Fibroblast of gingiva (primary cell): ENCODE measurements around the gene DNAH3.
A peak's percentile ranks its signal among the peaks of the same experiment; 100 is the strongest.
"Not testable (repeated sequence)": the region's sequence is repeated elsewhere in the genome, so short reads cannot be mapped to it uniquely, and the experiment has no call there.

Source experiments
- DNase-seq: peaks from one replicate; pipeline ENCODE4 v3.0.0-alpha.2; 2011; ENCODE audit warnings: low read depth

Gene DNAH3

DNA sequence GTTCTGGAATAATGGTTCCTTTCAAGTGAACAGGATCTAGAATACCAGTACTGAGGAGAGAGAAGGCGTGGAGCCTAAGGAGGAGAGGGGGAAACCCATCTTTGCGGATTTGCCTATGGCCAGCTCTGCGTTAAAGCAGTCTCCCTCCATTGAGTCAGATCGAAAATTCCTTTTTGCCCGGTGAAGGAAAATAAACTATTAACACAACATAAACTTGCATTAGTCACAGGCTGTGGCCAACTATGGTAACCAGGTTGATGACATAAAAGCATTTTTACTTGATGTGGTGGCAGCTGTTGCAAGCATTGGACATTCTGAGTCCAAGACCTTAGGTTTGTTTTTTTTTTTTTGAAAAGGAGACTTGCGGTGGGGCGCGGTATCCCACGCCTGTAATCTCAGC, 16.7 kb upstream of the DNAH3 start:
- peak; percentile 71 for DNase-seq

DNA sequence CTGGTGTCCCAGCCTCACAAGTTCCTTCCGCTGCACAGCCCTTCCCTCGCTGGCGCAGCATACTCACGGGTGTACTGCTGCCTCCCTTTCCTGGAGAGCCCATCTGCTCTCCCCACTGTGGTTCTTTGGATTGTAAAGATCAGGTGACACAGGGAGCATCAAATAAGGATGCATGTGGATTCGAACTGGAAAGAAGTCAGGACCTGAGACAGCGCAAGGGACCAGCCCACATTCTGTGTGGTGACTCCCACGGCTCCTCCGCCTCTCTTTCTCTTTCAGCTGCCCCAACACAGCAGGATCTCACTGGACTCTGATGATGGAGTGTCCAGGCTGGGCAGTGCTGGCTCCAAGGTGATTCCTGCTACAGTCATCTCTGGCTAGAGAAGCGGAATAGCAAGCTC, 15.9 kb upstream of the DNAH3 start:
- no peak for DNase-seq

DNA sequence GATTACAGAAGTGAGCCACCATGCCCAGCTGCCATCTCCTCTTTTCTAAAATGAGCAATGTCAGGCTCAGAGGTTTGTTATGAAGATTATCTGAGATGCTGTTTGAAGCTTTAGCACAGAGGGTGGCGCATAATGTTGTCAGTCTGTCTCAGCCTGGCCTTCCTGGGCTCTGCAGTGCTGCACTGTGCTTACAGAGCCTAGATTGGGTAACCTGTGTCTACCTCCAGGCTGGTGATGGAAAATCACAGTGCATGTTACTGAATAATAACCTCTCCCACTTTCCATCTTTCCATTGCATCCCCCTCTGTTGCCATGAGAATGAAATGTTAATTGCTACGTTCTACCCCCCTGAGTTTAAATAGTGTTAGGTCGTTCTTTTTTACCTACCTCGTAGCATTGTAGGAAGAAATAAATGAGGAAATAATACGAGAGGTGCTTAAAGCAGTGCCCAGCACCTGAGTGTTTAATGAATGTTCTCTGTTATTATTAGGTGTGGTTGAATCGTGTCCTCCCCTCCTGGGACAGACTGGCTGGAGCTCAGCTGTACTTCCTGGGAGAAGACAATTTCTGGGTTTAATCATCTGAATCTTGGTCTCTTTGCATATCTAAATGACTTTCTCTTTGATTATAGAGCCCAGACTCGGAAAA, 14.0 kb upstream of the DNAH3 start:
- DNase-seq, result no peak

DNA sequence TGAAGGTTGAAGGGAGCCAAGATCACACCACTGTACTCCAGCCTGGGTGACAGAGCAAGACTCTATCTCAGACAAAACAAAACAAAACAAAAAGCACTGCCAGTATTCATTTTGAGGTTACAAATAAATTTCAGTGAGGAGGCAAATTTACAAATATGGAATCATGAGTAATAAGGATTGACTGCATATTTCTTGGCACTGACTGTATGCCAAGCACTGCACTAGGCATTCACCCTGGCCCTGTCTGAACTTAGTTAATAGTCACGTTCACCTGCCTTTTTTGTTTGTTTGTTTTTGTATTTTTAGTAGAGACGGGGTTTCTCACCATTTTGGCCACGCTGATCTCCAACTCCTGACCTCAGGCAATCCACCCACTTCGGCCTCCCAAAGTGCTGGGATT, 12.9 kb upstream of the DNAH3 start:
- DNase-seq, result no peak

DNA sequence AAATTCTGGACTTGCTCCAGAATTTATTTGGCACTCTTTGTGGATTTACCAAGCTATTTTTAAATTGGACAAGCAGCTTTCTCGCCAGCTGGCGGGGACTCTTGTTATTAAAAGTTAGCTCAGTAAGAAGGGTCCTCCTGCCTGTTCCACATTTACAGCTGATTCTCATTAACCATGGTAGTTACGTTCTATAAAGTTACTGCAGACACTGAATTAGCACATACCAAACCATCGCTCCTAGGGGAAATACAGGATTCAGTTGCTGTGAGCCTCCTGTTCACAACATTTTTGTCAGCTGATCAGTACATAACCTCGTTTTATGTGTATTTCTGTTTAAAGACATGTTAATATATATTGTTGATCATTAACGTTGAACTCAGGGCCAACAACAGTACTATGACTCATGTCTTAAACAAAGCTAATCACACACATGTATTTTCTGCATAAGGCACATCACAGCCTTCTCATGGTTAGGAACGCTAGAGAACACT, 12.1 kb upstream of the DNAH3 start:
- peak; percentile 77 for DNase-seq

DNA sequence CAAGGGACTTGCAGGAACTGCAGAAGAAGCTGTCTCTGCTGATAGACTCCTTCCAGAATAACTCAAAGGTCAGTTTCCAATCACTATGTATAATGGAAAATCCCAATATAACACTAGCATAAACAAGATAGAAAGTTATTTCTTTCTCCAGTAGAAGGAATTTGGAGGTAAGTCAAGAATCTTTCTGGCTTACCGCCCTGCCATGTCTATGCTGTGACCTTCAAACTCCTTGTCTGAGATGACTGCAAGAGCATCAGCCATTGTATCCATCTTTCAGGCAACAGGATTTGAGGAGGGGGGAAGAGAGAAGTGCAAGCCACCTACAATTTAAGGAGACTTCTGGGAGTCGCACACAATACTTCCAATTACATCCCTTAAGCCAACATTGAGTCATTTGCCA, 10.6 kb upstream of the DNAH3 start:
- peak; percentile 35 for DNase-seq

DNA sequence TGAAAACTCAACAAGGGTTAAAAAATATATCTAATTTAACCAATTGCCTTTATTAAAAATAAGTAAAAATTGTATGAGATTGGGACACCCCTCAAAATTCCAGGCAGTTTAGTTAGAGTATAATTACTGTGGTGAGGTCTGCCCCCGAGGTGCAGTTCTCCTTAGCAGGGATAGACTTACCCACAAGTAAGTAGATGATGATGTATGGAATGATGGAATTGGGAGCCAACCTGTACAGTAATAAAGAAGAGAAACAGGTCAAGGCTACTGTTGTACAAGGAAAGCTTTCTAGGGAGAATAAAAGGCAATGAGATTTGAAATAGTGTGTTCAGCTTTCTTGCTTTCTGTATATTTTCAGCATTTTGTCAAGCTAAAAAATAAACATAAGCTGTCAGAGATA, 9.6 kb upstream of the DNAH3 start:
- no peak for DNase-seq

DNA sequence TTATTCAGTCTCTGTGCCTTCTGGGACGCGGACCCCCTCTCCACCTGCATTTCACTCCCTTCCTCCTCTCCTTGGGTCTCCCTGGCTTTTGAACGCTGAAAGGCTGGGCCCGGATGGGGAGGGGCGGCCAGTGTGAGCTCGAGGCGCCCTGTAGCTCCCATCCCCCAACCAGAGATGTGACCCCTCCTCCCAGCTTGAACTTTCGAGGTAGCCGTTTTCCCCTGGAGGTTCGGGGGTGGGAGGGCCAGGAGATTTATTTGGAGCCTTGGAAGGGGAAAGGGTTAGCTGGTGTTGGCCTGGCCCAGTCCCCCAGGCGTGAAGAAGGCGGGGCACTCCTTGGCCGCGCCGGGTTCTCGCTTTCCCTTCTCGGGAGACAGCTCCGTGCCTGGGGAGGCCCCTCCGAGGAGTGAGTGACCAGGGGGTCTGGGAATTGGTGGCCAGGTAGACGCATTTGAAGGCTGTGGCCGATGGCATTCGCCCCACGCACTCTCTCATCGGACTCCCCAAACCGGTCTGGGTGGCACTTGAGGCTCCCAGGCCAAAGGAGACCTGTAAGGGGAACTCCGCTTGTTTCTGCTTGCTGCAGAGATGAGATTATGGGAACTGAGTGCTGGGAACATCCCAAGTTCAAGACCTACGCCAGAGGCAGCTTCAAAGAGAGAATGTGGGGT, 8.8 kb upstream of the DNAH3 start:
- DNase-seq, result no peak

DNA sequence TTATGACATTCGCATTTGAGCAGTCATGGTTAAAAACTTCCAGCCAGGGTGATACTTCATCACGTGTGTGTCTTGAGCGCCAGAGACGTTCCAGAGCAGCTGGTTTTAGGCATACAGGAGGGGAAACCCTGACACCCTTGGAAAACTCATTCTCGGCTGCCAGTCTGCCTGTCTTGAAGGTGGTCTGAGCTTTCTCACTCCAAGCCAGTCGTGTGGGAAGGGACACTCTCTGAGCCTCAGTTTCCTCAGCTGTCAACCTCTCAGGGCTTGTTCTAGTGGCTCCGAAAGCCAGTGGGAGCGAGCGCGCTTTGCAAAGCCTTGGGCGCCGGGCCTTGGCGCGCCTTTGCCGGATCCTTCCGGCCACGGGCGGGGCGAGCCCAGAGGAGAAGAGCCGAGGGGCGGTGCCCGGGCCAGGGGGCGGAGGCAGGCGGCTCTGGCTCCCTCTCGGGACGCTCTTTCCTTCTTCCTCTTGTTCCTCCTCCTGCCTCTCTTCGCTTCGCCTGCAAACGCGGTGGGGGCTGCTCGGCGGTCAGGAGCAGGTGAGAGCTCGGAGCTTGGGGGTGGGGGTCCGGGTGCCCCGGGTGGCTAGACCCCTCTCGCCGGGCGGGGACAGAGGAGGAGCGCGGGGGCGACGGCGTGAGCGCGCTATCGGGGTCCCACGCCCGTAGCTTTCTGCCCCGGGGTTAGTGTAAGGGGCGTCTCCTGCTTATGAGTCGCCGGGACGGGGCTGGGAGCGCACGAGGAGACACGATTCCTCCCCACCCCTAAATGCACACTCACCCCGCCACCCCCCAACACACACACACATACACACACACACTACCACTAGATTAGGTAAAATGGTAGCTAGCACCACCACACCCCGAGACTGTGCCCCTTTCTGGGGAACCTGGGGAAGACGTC, 7.8 kb upstream of the DNAH3 start, which contains the start of gene LDAF1:
LDAF1 (plus strand) TSS at position 467 of the 903 bp plus-strand sequence. CDS start 2,509 bp downstream, outside the sequence.
- peak; percentile 71 for DNase-seq

DNA sequence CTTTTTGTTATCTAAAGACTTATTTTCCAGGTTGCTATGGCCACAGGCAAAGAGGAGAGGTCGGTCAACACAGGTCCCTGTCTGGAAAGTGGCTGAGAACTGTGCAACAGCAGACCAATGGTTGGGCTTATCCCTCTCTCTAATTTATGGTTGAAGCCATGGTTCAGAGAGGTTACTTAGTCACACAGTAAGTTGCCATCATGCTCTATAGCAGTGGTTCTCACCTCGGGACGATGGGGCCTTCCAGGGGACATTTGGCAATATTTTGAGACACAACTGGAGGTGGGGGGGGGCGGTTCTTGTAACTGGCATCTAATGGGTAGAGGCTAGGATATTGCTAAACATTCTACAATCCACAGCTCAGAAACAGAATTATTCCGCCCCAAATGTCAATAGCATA, 7.0 kb upstream of the DNAH3 start:
- no peak for DNase-seq

DNA sequence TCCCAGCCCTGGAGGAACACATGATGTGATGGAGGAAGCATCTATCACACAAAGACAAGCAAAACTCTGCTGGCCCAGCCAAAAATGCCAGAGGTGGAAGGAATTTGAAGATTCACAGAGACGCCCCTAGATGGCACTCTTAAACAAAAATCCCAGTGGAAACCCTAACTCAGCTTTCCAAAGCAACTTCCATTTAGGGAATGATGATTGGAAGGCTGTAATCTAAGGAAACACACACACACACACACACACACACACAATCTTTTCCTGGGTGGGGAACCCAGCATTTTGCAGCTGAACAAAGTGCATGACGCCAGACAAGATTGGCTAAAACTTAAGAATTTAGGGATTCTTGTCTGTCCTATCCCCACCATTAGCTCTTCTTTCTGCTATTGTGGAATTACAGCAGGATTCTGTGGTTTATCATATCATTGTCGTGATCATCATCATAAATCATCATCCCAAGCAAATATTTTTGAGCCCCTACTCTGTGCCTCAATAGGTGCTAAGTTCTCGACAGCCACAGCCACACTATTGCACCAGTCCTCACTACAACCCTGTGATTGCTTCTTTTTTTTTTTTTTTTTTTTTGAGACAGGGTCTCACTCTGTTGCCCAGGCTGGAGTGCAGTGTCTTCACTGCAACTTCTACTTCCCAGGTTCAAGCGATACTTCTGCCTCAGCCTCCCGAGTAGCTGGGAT, 6.3 kb upstream of the DNAH3 start:
- peak; percentile 76 for DNase-seq

DNA sequence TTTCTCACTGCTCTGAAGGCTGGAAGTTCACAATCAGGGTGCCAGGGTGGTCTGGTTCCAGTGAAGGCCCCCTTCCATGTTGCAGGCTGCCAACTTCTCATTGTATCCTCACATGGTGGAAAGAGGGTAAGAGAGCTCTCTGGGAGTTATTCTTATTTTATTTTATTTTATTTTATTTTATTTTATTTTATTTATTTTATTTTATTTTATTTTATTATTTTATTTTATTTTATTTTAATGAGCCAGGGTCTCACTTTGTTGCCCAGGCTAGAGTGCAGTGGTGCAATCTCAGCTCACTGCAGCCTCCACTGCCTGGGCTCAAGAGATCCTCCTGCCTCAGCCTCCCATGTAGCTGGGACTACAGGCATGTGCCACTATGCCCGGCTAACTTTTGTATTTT, 5.4 kb upstream of the DNAH3 start:
- not testable (repeated sequence) for DNase-seq

DNA sequence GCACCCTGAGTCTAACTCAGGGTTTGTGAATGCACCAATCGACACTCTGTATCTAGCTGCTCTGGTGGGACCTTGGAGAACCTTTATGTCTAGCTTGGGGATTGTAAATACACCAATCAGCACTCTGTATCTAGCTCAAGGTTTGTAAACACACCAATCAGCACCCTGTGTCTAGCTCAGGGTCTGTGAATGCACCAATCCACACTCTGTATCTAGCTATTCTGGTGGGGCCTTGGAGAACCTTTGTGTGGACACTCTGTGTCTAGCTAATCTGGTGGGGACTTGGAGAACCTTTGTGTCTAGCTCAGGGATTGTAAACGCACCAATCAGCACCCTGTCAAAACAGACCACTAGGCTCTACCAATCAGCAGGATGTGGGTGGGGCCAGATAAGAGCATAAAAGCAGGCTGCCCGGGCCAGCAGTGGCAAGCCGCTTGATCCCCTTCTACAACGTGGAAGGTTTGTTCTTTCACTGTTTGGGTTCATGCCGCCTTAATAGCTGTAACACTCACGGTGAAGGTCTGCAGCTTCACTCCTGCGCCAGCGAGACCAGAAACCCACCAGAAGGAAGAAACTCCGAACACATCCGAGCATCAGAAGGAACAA, 2.6 kb upstream of the DNAH3 start:
- DNase-seq, result not testable (repeated sequence)

DNA sequence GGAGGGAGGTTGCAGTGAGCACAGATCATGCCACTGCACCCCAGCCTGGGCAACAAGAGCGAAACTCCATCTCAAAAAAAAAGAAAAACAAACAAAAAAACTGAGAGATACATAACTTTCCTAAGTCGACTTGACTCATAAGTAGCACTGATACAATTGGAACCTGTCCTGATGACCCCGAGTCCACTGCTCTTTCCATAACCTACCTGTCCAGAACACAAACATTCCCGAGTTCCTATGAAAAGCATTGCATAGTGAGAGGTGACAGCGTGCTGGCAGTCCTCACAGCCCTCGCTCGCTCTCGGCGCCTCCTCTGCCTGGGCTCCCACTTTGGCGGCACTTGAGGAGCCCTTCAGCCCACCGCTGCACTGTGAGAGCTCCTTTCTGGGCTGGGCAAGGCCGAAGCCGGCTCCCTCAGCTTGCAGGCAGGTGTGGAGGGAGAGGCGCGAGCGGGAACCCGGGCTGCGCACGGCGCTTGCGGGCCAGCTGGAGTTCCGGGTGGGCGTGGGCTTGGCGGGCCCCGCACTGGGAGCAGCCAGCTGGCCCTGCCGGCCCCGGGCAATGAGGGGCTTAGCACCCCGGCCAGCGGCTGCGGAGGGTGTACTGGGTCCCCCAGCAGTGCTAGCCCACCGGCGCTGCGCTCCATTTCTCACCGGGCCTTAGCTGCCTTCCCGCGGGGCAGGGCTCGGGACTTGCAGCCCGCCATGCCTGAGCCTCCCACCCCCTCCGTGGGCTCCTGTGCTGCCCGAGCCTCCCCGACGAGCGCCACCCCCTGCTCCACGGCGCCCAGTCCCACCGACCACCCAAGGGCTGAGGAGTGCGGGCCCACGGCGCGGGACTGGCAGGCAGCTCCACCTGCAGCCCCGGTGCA, 1.7 kb upstream of the DNAH3 start:
- not testable (repeated sequence) for DNase-seq

DNA sequence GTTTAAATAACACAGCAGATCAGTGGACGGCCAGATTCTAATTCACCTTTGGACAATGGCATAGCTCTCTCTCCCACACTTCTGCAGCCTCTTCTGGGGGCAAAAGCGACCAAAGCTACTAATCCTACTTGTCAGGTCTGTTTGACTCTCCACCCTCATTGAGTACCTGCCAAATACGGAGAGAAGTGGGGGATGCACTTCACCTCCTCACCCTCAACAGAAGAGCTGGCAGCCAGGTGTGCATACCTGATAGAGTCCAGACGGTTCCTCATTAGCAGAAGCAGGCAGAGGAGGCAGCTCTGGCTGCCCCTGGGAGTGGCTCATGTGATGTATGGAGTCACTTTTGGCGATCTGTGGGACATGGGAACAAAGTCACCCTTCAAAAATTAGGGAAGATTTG, 4.9 kb downstream of the DNAH3 start:
- DNase-seq, result no peak

DNA sequence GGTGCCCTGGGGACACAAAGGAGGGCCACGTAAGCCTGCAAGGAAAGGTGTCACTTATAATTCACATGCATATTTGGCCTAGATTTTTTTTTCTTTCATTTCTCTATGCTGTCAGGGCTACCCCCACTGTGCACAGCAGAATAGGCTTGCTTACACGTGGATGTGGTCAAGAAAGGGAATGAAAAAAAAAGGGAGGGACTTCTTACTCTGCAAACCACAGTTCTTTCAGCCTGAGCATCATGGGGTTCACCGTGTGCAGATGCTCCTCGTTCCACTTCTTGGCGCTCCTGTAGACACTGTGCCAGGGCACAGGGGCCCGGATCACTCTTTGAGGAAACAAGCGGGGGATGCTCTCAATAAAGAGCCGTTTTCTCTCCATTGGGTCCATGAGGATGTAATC, 16.6 kb downstream of the DNAH3 start:
- DNase-seq, result no peak

DNA sequence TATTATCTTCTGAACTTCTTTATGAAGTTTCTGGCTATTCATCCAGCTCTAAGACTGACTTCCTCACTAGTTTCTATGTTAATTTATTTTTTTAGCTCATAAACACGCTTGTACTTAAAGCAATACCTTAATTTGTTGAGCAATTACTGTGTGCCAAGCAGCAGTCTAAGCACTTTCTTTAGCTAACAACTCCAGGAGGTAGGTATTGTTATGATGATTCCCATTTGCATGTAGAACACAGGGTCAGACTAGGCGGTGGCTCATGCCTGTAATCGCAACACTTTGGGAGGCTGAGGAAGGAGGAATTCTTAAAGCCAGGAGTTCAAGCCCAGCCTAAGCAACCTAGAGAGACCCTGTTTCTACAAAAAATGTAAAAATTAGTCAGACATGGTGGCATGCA, 19.8 kb downstream of the DNAH3 start:
- no peak for DNase-seq

DNA sequence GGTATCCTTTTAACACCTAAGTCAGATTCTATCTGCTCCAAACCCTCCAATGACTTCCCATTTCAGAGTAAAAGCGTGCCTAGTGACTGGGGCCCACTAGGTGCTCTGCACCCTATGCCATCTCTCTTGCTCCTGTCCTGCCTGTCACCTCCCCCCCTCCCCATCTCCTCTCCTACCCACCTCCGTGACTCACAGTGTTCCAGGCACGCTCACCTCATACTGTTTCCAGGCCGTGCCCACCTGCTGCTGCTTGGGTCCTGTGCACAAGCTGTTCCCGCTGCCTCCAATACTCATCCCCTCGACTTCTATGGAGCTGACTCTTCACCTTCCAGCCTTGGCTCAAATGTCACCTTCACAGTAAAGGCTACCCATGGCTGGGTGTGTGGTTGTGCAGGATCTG, 21.7 kb downstream of the DNAH3 start:
- DNase-seq, result no peak

DNA sequence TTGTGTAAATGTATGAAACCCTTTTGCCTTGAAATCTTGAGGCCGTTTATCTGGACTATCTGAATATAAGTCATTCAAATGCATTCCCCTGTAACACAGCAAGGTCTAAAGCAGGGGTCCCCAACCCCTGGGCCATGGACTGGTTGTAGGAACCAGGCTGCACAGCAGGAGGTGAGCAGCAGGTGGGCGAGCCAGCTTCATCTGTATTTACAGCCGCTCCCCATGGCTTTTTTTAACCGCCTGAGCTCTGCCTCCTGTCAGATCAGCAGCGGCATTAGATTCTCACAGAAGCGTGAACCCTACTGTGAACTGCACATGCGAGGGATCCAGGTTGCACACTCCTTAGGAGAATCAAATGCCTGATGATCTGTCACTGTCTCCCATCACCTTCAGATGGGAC, 24.1 kb downstream of the DNAH3 start:
- no peak for DNase-seq

DNA sequence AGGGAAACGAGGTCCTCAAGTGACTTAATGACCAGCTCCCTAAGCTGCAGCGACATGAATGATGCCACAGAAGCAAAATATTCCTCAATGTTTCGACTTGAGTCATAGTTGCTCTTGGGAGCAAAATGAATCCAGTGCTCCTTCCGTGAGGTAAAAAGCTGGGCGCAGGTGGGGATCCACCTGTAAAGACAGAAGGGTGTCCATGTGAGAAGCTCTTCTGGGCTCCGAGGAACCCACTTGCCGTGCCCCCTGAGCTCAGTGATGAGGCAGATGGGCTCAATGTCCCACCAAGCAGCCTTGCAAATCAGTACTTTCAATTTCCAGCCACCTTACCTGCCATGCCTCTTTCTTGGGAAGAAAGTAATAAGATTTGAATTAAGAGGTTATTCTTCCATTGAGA, 25.5 kb downstream of the DNAH3 start:
- DNase-seq, result no peak
